GM10248 (cell line): ENCODE results near the gene STAT1.
A peak's percentile ranks its signal among the peaks of the same experiment; 100 is the strongest.

Source experiments
- CTCF ChIA-PET: fragments of 300-600 bp; sonication (Branson Sonifier 250); formaldehyde crosslinking; extraction: SDS; loops from one replicate; lab custom pipeline; 2021; ENCODE audit warnings: antibody characterized with exemption; lab: Yijun Ruan, JAX
- POLR2A ChIA-PET: fragments of 350-650 bp; sonication (Branson Sonifier 250); formaldehyde crosslinking; extraction: SDS; loops from one replicate; lab custom pipeline; 2020; ENCODE audit warnings: antibody characterized with exemption; lab: Yijun Ruan, JAX
- DNase-seq: peaks from one replicate; pipeline ENCODE4 v3.0.0; 2012; ENCODE audit errors: extremely low spot score
- CTCF ChIP-seq: IDR thresholded peaks from 2 replicates; pipeline ENCODE4 v1.5.1; 2012; ENCODE audit warnings: mild to moderate bottlenecking, low read depth; ENCODE audit errors: extremely low read depth, missing control alignments, control extremely low read depth

The STAT1 gene

GRCh38 chr2:191036363-191036762 lies 22.4 kb upstream of the STAT1 start:
- no peak for TF ChIP-seq CTCF
- ChIA-PET POLR2A (no interaction called here), CTCF (interaction anchor here (1.1 to 9.2 kb wide), 6 partner anchors 9 to 256 kb away, joined by 3 to 81 read pairs (median 5); partner anchors contain the start of gene STAT1)
- no peak for DNase-seq

- POLR2A ChIA-PET: no interaction called here
- no peak for TF ChIP-seq CTCF
- DNase-seq: no peak
- CTCF ChIA-PET: no interaction called here
Measured at GRCh38 chr2:191032588-191033429, 18.8 kb upstream of the STAT1 start.

GRCh38 chr2:191031256-191031655 lies 17.3 kb upstream of the STAT1 start:
- ChIA-PET POLR2A (no interaction called here), CTCF (no interaction called here)
- no peak for DNase-seq
- TF ChIP-seq CTCF: no peak

GRCh38 chr2:191030521-191031154 lies 16.7 kb upstream of the STAT1 start:
- ChIA-PET POLR2A (no interaction called here), CTCF (interaction anchor here (1.4 to 2.3 kb wide), 2 partner anchors 19 to 250 kb away, joined by 3 to 8 read pairs; no protein-coding TSS in a partner anchor)
- peak; percentile 62 for TF ChIP-seq CTCF
- peak; percentile 42 for DNase-seq

GRCh38 chr2:191029280-191029950 lies 15.4 kb upstream of the STAT1 start:
- CTCF ChIA-PET: interaction anchor here (0.8 to 2.4 kb wide), 9 partner anchors 9 to 248 kb away, joined by 3 to 11 read pairs (median 5); no protein-coding TSS in a partner anchor
- TF ChIP-seq CTCF: no peak
- no peak for DNase-seq
- POLR2A ChIA-PET: no interaction called here

GRCh38 chr2:191026377-191026776 lies 12.4 kb upstream of the STAT1 start:
- POLR2A ChIA-PET: no interaction called here
- CTCF ChIA-PET: interaction anchor here (1.1 kb wide), 1 partner anchor 9 kb away, joined by 4 read pairs; no protein-coding TSS in a partner anchor
- no peak for DNase-seq
- no peak for TF ChIP-seq CTCF
